Esophagus squamous epithelium (tissue), 5 donors: ENCODE measurements around the gene PRLR. TPM values are rescaled to one million over a fixed set of nuclear protein-coding genes. Genes with fewer than 3 reads are reported as not detected.

Source experiments
- DNase-seq: peaks from one replicate; lab custom pipeline; 2025; lab: John Stamatoyannopoulos, UW
- H3K27ac ChIP-seq, 4 donors: fragments of 200-600 bp; sonication (generic); one replicate each; pipeline ENCODE4 v1.5.1; 2016 to 2019; ENCODE audit warnings: mild to moderate bottlenecking in 1 of 4
- H3K27me3 ChIP-seq, 4 donors: fragments of 200-600 bp; sonication (generic); 1 replicate in 3 of 4; 2 replicates in 1 of 4; pipeline versions ENCODE4 v1.5.1 to v1.6.0; 2017 to 2021; ENCODE audit warnings: antibody characterized with exemption in 1 of 4
- H3K36me3 ChIP-seq, 3 donors: fragments of 200-600 bp; sonication (generic); one replicate each; pipeline ENCODE4 v1.5.1; 2016 to 2019
- H3K4me1 ChIP-seq, 3 donors: fragments of 200-600 bp; sonication (generic); one replicate each; pipeline ENCODE4 v1.5.1; 2017 to 2019
- H3K4me3 ChIP-seq, 4 donors: fragments of 200-600 bp; sonication (generic); 1 replicate in 3 of 4; 2 replicates in 1 of 4; pipeline ENCODE4 v1.5.1; 2016 to 2019; ENCODE audit warnings: mild to moderate bottlenecking in 2 of 4, moderate library complexity in 1 of 4
- H3K9me3 ChIP-seq, 3 donors: fragments of 200-600 bp; sonication (generic); one replicate each; pipeline ENCODE4 v1.5.1; 2016 to 2019
- CTCF ChIP-seq, 6 experiments: fragments of 450-650 bp in 4 of 6; fragments of 200-600 bp in 2 of 6; sonication (generic) in 2 of 6; IDR thresholded peaks; one replicate each; pipeline ENCODE4 v1.5.1; 2016 to 2019; ENCODE audit warnings: antibody characterized with exemption in 6 of 6, mild to moderate bottlenecking in 4 of 6, moderate library complexity in 4 of 6
- POLR2A ChIP-seq, 4 donors: fragments of 450-650 bp; IDR thresholded peaks; one replicate each; pipeline ENCODE4 v1.6.1; 2017; ENCODE audit warnings: antibody characterized with exemption in 4 of 4, mild to moderate bottlenecking in 4 of 4, moderate library complexity in 3 of 4
- WGBS, 2 donors: methylation state at CpG; one replicate each; pipeline ENCODE4 v1.1.5; 2018; 5-methylcytosine and 5-hydroxymethylcytosine counted together
- intact Hi-C: fragments of 100-400 bp; cut with DNase I; formaldehyde crosslinking; loops from one replicate; pipeline ENCODE4 v1.15.0; 2022
- total RNA-seq, 4 donors: library from RNA; depleted of rRNA; stranded (reverse); fragments of >200 nt; gene quantifications; one replicate each; pipeline ENCODE4 v1.1.0, GENCODE V29; 2016
- donor health status: DM: yes; HTN: yes; CAD: no.

PRLR gene
- total RNA-seq, 4 donors from 2014 or later, result 1.5 to 2.8 (median 2.3) TPM

- WGBS, 2 donors, result 53 to 56% methylated on average over 2 of the region's 2 CpGs
- Histone ChIP-seq H3K27ac (no peak overlapping the region), H3K36me3 (no peaks in the 10 kb centered on the region), H3K4me3 (no peak overlapping the region), H3K4me1 (no peaks in the 10 kb centered on the region), H3K27me3 (no peaks in the 10 kb centered on the region), H3K9me3 (no peaks in the 10 kb centered on the region)
- no peak for TF ChIP-seq CTCF (IDR thresholded peaks at IDR 0.05)
- DNase-seq, result no peak
- intact Hi-C loops, result no loop called here
These were observed 33.1 kb upstream of the PRLR start for GRCh38 chr5:35263266-35263877.

GRCh38 chr5:35253582-35253981 is 23.3 kb upstream of the PRLR start:
- WGBS, 2 donors, result 80 to 85% methylated on average over 3 of the region's 3 CpGs

GRCh38 chr5:35252963-35253362 is 22.7 kb upstream of the PRLR start:
- intact Hi-C loops, result no loop called here
- no peaks in the 10 kb centered on the region for H3K36me3 ChIP-seq
- TF ChIP-seq POLR2A (IDR thresholded peaks at IDR 0.05) (no peak), CTCF (IDR thresholded peaks at IDR 0.05) (no peak)

More at GRCh38 chr5:35253582-35253981, 23.3 kb upstream of the PRLR start:
- Histone ChIP-seq H3K4me1 (peaks cover 0 to 8% (median 0%) of the 10 kb centered on the region in 3 donors), H3K4me3 (no peak overlapping the region), H3K36me3 (no peaks in the 10 kb centered on the region), H3K27ac (no peak overlapping the region), H3K9me3 (peaks cover 0 to 14% (median 6%) of the 10 kb centered on the region in 3 donors), H3K27me3 (no peaks in the 10 kb centered on the region)
- DNase-seq, result no peak
- no peak for TF ChIP-seq CTCF (IDR thresholded peaks at IDR 0.05)
- TF ChIP-seq POLR2A (IDR thresholded peaks at IDR 0.05), result no peak
- intact Hi-C loops, result no loop called here

DNA sequence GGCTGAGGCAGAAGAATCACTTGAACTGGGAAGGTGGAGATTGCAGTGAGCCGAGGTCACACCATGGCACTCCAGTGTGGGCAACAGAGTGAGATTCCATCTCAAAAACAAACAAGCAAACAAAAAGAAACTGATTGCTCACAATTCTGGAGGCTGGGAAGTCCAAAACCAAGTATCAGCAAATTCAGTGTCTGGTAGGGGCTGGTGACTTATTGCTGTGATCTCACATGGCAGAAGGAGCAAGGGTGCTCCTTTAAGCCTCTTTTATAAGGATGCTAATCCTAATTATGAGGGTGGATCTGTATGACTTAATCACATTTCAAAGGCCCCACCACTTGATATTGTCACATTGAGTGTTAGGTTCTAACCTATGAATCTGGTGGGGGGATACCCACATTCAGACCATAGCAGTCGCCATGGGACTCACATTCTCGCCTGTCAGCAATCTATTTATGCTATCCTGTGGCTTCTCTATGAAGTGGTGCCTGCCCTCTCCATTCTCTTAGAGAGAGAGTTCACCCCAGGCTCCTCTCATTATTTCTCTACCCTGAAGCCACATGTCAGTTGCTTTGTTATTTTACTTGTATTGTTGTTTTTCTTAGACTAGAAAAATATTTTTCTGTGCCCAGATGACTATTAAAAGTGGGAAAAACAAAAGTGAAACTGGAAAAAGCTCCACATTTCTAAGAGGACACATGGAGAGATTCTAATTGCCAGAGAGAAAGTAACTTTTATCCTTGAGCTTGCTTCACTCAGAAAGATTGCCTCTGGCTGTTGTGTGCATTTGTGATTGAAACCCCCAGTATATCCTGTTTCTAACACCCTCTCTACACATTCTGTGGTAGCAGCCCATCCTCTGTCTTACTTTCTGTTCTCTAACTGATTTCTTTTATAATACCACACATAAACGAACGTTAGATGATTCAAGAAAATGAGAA is 18.8 kb upstream of the PRLR start:
- Histone ChIP-seq H3K36me3 (no peaks in the 10 kb centered on the region), H3K4me3 (peak overlapping the region in 1 of 4 donors; percentile 12), H3K4me1 (peaks cover 7 to 34% (median 8%) of the 10 kb centered on the region in 3 donors), H3K27me3 (no peaks in the 10 kb centered on the region), H3K9me3 (peaks cover 0 to 14% (median 6%) of the 10 kb centered on the region in 3 donors), H3K27ac (no peak overlapping the region)
- TF ChIP-seq CTCF (IDR thresholded peaks at IDR 0.05) (no peak), POLR2A (IDR thresholded peaks at IDR 0.05) (no peak)
- DNase-seq, result no peak
- intact Hi-C loops, result no loop called here
- 64 to 72% methylated on average over 5 of the region's 5 CpGs for WGBS, 2 donors

More at GRCh38 chr5:35252963-35253362, 22.7 kb upstream of the PRLR start:
- WGBS, 2 donors, result 71 to 78% methylated on average over 2 of the region's 2 CpGs
- Histone ChIP-seq H3K27me3 (no peaks in the 10 kb centered on the region), H3K9me3 (peaks cover 0 to 14% (median 6%) of the 10 kb centered on the region in 3 donors), H3K27ac (no peak overlapping the region), H3K4me3 (no peak overlapping the region), H3K4me1 (peaks cover 0 to 13% (median 0%) of the 10 kb centered on the region in 3 donors)
- DNase-seq, result no peak

DNA sequence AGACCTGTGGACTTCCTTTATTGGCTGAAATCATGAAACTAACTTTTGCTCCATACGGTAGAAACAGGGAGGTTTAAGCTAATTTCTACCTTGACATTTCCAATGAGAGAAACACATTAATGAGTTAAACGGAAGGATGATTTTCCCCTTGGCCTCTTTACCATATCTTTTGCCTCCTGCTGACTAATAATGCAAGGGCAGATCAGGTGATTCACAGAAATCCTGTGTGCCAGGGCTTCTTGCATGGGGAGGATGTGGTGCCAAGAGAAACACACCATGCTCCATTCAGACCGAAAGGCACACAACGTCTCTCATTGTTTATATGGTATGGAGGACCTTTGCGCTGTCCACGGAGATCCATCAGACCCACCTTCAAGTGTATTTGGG is 17.4 kb upstream of the PRLR start:
- H3K27ac ChIP-seq, result peak overlapping the region in 1 of 4 donors; percentile 59
- intact Hi-C loops, result no loop called here

More for the DNA sequence above, 17.4 kb upstream of the PRLR start:
- WGBS, 2 donors, result 48 to 53% methylated on average over 6 of the region's 6 CpGs
- TF ChIP-seq CTCF (IDR thresholded peaks at IDR 0.05) (peak in 1 of 6 experiments; percentile 4), POLR2A (IDR thresholded peaks at IDR 0.05) (no peak)
- H3K4me3 ChIP-seq, result no peak overlapping the region
- H3K36me3 ChIP-seq, result no peaks in the 10 kb centered on the region
- H3K4me1 ChIP-seq, result peaks cover 7 to 34% (median 8%) of the 10 kb centered on the region in 3 donors
- no peak for DNase-seq
- no peaks in the 10 kb centered on the region for H3K27me3 ChIP-seq
- peaks cover 0 to under 1% (median 0%) of the 10 kb centered on the region in 3 donors for H3K9me3 ChIP-seq
